MM.1S (cell line): ENCODE measurements around the gene SMIM13.

Experiments
- DNase-seq: peaks from one replicate; pipeline ENCODE4 v3.0.0-alpha.2; 2015
- H2AFZ ChIP-seq: fragments of 300-600 bp; sonication (generic); 2 replicates; pipeline ENCODE4 v1.6.0; 2016; ENCODE audit warnings: antibody characterized with exemption, low read length
- H3F3A ChIP-seq: fragments of 300-600 bp; sonication (generic); 2 replicates; pipeline ENCODE4 v1.6.1; 2016; ENCODE audit warnings: mild to moderate bottlenecking, antibody characterized with exemption, low read length, moderate library complexity, mixed read lengths; ENCODE audit not compliant: insufficient read depth
- H3K27ac ChIP-seq: fragments of 300-600 bp; sonication (generic); 2 replicates; pipeline ENCODE4 v1.5.1; 2016; ENCODE audit warnings: mild to moderate bottlenecking, low read length
- H3K27me3 ChIP-seq: fragments of 300-600 bp; sonication (generic); replicated peaks from 2 replicates; pipeline ENCODE4 v1.6.0; 2016; ENCODE audit warnings: low read length; ENCODE audit not compliant: insufficient read depth
- H3K36me3 ChIP-seq: fragments of 300-600 bp; sonication (generic); replicated peaks from 2 replicates; pipeline ENCODE4 v1.6.1; 2016; ENCODE audit warnings: mild to moderate bottlenecking, low read length, mixed read lengths; ENCODE audit not compliant: insufficient read depth
- H3K4me1 ChIP-seq: fragments of 300-600 bp; sonication (generic); 2 replicates; pipeline ENCODE4 v1.6.1; 2016; ENCODE audit warnings: low read length, mixed read lengths
- H3K4me2 ChIP-seq: fragments of 300-600 bp; sonication (generic); 2 replicates; pipeline ENCODE4 v1.6.0; 2016; ENCODE audit warnings: low read depth, low read length
- H3K4me3 ChIP-seq: fragments of 300-600 bp; sonication (generic); 2 replicates; pipeline ENCODE4 v1.5.1; 2016; ENCODE audit warnings: low read length, mixed read lengths
- H3K79me2 ChIP-seq: fragments of 300-600 bp; sonication (generic); 2 replicates; pipeline ENCODE4 v1.6.1; 2016; ENCODE audit warnings: mixed run types, low read length, mixed read lengths
- H3K9ac ChIP-seq: fragments of 300-600 bp; sonication (generic); 2 replicates; pipeline ENCODE4 v1.6.1; 2016; ENCODE audit warnings: low read length, mixed read lengths
- H3K9me2 ChIP-seq: fragments of 300-600 bp; sonication (generic); replicated peaks from 2 replicates; pipeline ENCODE4 v1.6.1; 2016; ENCODE audit warnings: mild to moderate bottlenecking, low read length, mixed read lengths; ENCODE audit not compliant: insufficient read depth
- H3K9me3 ChIP-seq: fragments of 300-600 bp; sonication (generic); replicated peaks from 2 replicates; pipeline ENCODE4 v1.6.1; 2016; ENCODE audit warnings: mild to moderate bottlenecking, low read length, mixed read lengths; ENCODE audit not compliant: insufficient read depth
- H4K20me1 ChIP-seq: fragments of 300-600 bp; sonication (generic); 2 replicates; pipeline ENCODE4 v1.6.1; 2016; ENCODE audit warnings: mild to moderate bottlenecking, low read length, moderate library complexity, mixed read lengths; ENCODE audit not compliant: insufficient read depth
- CTCF ChIP-seq: fragments of 300-600 bp; sonication (generic); IDR thresholded peaks from 2 replicates; pipeline ENCODE4 v1.5.1; 2016; ENCODE audit warnings: antibody characterized with exemption, low read length, mixed read lengths
- EZH2 ChIP-seq: fragments of 300-600 bp; sonication (generic); optimal IDR thresholded peaks from 2 replicates; pipeline ENCODE3; 2017; ENCODE audit warnings: low read depth, mild to moderate bottlenecking, antibody characterized with exemption, low read length, mixed read lengths
- EZH2phosphoT487 ChIP-seq: fragments of 300-600 bp; sonication (generic); IDR thresholded peaks from 2 replicates; pipeline ENCODE4 v1.6.1; 2018; ENCODE audit warnings: antibody characterized with exemption, low read length

Gene SMIM13

GRCh38 chr6:11161031-11161956 is 67.7 kb downstream of the SMIM13 start:
- no peak overlapping the region for H3K4me2 ChIP-seq
- no peaks in the 10 kb centered on the region for H3K36me3 ChIP-seq
- H4K20me1 ChIP-seq: no peaks in the 10 kb centered on the region
- no peak overlapping the region for H3K4me3 ChIP-seq
- H3K4me1 ChIP-seq: no peaks in the 10 kb centered on the region
- DNase-seq: no peak
- no peaks in the 10 kb centered on the region for H3K27me3 ChIP-seq
- no peaks in the 10 kb centered on the region for H3K9me3 ChIP-seq
- no peaks in the 10 kb centered on the region for H3K9me2 ChIP-seq
- no peaks in the 10 kb centered on the region for H3K79me2 ChIP-seq
- TF ChIP-seq CTCF (no peak), EZH2phosphoT487 (no peak), EZH2 (no peak)
- H2AFZ ChIP-seq: no peak overlapping the region
- no peak overlapping the region for H3K9ac ChIP-seq
- H3F3A ChIP-seq: no peaks in the 10 kb centered on the region
- no peak overlapping the region for H3K27ac ChIP-seq

- Histone ChIP-seq H3F3A (no peaks in the 10 kb centered on the region), H3K36me3 (no peaks in the 10 kb centered on the region), H3K4me3 (no peak overlapping the region), H3K4me1 (no peaks in the 10 kb centered on the region), H3K27ac (no peak overlapping the region), H3K9me2 (no peaks in the 10 kb centered on the region), H3K9ac (no peak overlapping the region), H3K4me2 (no peak overlapping the region), H3K79me2 (no peaks in the 10 kb centered on the region), H4K20me1 (no peaks in the 10 kb centered on the region), H2AFZ (no peak overlapping the region), H3K27me3 (no peaks in the 10 kb centered on the region), H3K9me3 (no peaks in the 10 kb centered on the region)
- no peak for TF ChIP-seq CTCF
- no peak for TF ChIP-seq EZH2phosphoT487
- TF ChIP-seq EZH2: no peak
- no peak for DNase-seq
Observed at GRCh38 chr6:11162262-11162661, 68.6 kb downstream of the SMIM13 start.

GRCh38 chr6:11163932-11164331 is 70.3 kb downstream of the SMIM13 start:
- Histone ChIP-seq H3K9me2 (no peaks in the 10 kb centered on the region), H3K27me3 (no peaks in the 10 kb centered on the region), H3K36me3 (no peaks in the 10 kb centered on the region), H3K9ac (no peak overlapping the region), H3K9me3 (no peaks in the 10 kb centered on the region), H3K4me1 (no peaks in the 10 kb centered on the region), H3K4me2 (no peak overlapping the region), H3K27ac (no peak overlapping the region), H3K4me3 (no peak overlapping the region), H2AFZ (no peak overlapping the region), H3K79me2 (no peaks in the 10 kb centered on the region), H3F3A (no peaks in the 10 kb centered on the region), H4K20me1 (no peaks in the 10 kb centered on the region)
- TF ChIP-seq EZH2: no peak
- TF ChIP-seq CTCF: no peak
- no peak for TF ChIP-seq EZH2phosphoT487
- no peak for DNase-seq
